Type B pancreatic cell (in vitro differentiated cells): ENCODE measurements around the gene PRSS57. TPM values are rescaled to one million over a fixed set of nuclear protein-coding genes. Genes with fewer than 3 reads are reported as not detected.

Experiments
- DNase-seq: peaks from one replicate; pipeline ENCODE4 v3.0.0; 2021; ENCODE audit warnings: mixed read lengths; ENCODE audit not compliant: unreplicated experiment; ENCODE audit errors: extremely low spot score
- H3K27ac Mint-ChIP-seq: 2 replicates; pipeline ENCODE4 v1.8.0; 2021; ENCODE audit warnings: mild to moderate bottlenecking, mixed read lengths
- H3K27me3 Mint-ChIP-seq: 2 replicates; pipeline ENCODE4 v1.8.0; 2021; ENCODE audit warnings: mixed read lengths
- H3K36me3 Mint-ChIP-seq: 2 replicates; pipeline ENCODE4 v1.8.0; 2021; ENCODE audit warnings: mixed read lengths
- H3K4me1 Mint-ChIP-seq: one replicate; pipeline ENCODE4 v1.8.0; 2021; ENCODE audit warnings: mixed read lengths; ENCODE audit not compliant: unreplicated experiment
- H3K4me3 Mint-ChIP-seq: 2 replicates; pipeline ENCODE4 v1.8.0; 2021; ENCODE audit warnings: mild to moderate bottlenecking, mixed read lengths
- H3K9me3 Mint-ChIP-seq: 2 replicates; pipeline ENCODE4 v1.8.0; 2021; ENCODE audit warnings: mixed read lengths
- total RNA-seq: library from RNA; stranded (reverse); gene quantifications from 2 replicates; pipeline ENCODE4 v1.2.1, GENCODE V29; 2021; ENCODE audit warnings: low replicate concordance
- TF ChIP-seq, protein P1 (sequence below): fragments of 200-600 bp; sonication (generic); conservative IDR thresholded peaks from 2 replicates; pipeline ENCODE4 v1.5.0; 2021; ENCODE audit warnings: antibody characterized with exemption, mild to moderate bottlenecking

PRSS57 gene
- total RNA-seq, 1 donor from 2014 or later: not detected

DNA sequence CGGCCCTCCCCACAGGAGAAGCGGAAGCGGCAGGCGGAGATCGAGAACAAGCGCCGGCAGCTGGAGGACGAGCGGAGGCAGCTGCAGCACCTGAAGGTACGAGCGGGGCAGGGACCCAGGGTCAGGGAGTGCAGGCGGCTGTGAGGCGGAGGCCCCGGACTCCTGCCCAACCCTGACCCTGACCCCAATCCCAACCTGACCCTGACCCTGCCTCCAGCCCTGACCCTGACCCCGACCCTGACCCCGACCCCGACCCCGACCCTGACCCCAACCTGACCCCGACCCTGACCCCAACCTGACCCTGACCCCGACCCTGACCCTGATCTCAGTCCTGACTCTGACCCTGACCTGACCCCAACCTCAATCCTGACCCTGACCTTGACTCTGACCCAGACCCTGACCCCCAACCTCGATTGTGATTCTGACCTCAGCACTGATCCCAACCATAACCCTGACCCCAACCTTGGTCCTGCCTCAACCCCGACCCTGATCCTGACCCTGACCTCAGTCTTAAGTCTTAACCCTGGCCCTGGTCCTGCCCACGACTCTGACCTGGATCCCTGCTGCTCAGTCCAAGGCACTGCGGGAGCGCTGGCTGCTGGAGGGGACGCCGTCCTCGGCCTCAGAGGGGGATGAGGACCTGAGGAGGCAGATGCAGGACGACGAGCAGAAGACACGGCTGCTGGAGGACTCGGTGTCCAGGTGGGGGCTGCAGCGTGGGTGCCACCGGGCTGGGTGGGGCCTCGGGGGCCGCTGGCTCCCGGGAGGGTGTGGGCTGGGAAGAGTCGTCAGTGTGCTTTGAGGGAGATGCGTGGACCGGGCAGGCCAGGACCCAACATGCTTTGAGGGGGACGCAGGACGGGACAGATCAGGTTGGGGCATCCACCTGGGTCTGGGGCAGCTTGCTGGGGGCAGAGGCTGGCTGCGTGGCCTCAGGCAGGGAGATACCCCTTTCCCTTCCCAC, 32.0 kb upstream of the PRSS57 start:
- no peak for DNase-seq

DNA sequence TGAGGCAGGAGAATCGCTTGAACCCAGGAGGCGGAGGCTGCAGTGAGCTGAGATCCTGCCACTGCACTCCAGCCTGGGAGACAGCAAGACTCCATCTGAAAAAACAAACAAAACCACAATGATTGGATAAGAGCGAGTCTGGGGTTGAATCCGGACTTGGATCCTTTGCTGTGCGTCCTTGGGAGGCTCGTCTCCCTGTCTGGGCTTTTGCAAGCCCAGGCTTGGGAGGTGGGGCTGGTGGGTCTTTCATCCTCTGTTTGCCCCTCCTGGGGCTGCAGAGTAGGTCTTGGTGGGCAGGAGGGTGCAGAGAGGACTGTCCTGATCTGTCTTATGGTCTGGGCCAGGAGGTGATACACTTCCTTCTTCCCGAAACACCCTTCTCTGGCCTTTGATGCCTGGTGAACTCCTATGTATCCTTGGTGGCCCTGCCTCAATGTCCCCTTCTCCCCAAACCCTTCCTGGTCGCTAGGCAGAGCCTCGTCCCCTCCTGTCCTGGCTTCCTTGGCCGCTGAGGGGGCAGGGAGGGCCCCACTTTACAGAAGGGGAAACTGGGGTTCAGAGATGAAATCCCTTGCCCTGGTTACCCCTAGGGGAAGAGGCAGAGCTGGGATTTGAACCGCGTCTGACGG, 30.3 kb upstream of the PRSS57 start:
- H3K36me3 Mint-ChIP-seq: no peaks in the 10 kb centered on the region
- TF ChIP-seq, protein P1, sequence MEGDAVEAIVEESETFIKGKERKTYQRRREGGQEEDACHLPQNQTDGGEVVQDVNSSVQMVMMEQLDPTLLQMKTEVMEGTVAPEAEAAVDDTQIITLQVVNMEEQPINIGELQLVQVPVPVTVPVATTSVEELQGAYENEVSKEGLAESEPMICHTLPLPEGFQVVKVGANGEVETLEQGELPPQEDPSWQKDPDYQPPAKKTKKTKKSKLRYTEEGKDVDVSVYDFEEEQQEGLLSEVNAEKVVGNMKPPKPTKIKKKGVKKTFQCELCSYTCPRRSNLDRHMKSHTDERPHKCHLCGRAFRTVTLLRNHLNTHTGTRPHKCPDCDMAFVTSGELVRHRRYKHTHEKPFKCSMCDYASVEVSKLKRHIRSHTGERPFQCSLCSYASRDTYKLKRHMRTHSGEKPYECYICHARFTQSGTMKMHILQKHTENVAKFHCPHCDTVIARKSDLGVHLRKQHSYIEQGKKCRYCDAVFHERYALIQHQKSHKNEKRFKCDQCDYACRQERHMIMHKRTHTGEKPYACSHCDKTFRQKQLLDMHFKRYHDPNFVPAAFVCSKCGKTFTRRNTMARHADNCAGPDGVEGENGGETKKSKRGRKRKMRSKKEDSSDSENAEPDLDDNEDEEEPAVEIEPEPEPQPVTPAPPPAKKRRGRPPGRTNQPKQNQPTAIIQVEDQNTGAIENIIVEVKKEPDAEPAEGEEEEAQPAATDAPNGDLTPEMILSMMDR: no peak
- H3K27ac Mint-ChIP-seq: no peak overlapping the region
- no peaks in the 10 kb centered on the region for H3K27me3 Mint-ChIP-seq
- H3K9me3 Mint-ChIP-seq: no peaks in the 10 kb centered on the region
- DNase-seq: no peak
- H3K4me3 Mint-ChIP-seq: no peak overlapping the region
- H3K4me1 Mint-ChIP-seq: no peaks in the 10 kb centered on the region

More for the DNA sequence above, 32.0 kb upstream of the PRSS57 start:
- Mint-ChIP-seq H3K36me3 (no peaks in the 10 kb centered on the region), H3K27ac (no peak overlapping the region), H3K4me1 (no peaks in the 10 kb centered on the region), H3K4me3 (no peak overlapping the region), H3K27me3 (no peaks in the 10 kb centered on the region), H3K9me3 (no peaks in the 10 kb centered on the region)
- TF ChIP-seq, protein P1: no peak

DNA sequence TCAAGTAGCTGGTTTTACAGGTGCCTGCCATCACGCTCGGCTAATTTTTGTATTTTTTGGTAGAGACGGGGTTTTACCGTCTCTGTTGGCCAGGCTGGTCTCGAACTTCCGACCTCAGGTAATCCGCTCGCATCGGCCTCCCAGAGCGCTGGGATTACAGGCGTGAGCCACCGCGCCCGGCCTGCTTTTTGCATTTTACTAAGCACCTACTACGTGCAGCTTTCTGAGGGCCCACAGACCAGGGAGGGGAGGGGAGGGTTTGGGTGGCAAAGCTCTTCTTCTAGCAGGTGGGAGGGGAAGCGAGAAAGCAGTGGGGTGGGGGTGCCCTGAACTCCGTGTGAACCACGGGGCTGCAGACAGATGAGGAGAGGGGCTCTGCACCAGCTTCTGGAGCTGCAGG, 28.5 kb upstream of the PRSS57 start:
- TF ChIP-seq, protein P1: no peak
- no peaks in the 10 kb centered on the region for H3K4me1 Mint-ChIP-seq
- no peak overlapping the region for H3K4me3 Mint-ChIP-seq
- H3K36me3 Mint-ChIP-seq: no peaks in the 10 kb centered on the region
- H3K27ac Mint-ChIP-seq: no peak overlapping the region
- no peaks in the 10 kb centered on the region for H3K27me3 Mint-ChIP-seq
- DNase-seq: no peak
- no peaks in the 10 kb centered on the region for H3K9me3 Mint-ChIP-seq

DNA sequence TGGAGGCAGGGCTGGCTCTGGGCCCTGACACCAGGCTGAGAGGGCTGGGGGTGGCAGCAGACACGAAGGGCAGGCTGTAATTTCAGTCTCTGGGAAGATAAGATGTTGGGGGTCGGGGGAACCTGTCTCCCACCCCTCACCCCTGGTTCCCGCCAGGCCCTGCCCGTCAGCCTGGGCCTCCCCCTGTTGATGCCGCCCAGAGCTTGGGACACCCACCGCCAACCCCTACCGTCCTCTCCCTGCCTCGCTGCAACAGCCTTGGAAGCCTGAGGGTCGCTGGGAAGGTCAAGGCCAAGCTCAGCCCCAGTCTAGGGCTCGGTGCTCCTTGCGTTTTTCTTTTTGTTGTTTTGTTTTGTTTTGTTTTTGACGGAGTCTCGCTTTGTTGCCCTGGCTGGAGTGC, 28.0 kb upstream of the PRSS57 start:
- H3K4me3 Mint-ChIP-seq: no peak overlapping the region
- TF ChIP-seq, protein P1: no peak
- no peak overlapping the region for H3K27ac Mint-ChIP-seq
- no peak for DNase-seq
- peaks cover 5% of the 10 kb centered on the region for H3K4me1 Mint-ChIP-seq
- no peaks in the 10 kb centered on the region for H3K27me3 Mint-ChIP-seq
- no peaks in the 10 kb centered on the region for H3K9me3 Mint-ChIP-seq
- no peaks in the 10 kb centered on the region for H3K36me3 Mint-ChIP-seq

DNA sequence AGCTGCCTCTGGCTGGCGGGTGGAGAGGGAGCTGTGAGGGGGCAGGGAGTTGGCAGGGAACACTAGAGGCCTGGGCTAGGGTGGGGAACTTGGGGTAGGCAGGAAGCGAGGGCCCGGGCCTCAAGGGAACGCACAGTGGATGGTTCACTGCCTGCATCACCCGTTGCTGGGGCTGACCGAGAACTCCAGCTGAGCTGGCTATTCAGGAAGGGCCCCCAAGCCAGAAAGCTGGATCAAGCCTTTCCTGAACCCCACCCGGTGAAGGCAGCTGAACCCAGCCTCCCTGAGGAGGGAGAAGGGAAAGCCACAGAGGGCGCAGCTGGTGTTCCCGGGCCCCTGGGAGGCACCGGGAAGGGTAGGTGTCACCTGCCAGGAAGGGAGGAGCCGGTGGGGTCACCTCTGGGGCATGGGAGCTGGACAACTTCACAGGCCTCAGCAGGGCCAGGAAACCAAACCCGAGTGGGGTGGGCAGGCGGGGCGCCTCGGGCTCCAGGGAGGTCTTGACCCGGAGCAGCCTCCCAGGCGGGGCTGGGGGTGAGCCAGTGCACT, 27.4 kb upstream of the PRSS57 start:
- no peak for DNase-seq
- Mint-ChIP-seq H3K36me3 (no peaks in the 10 kb centered on the region), H3K27ac (no peak overlapping the region), H3K4me3 (no peak overlapping the region), H3K9me3 (no peaks in the 10 kb centered on the region), H3K27me3 (no peaks in the 10 kb centered on the region), H3K4me1 (peaks cover 8% of the 10 kb centered on the region)
- TF ChIP-seq, protein P1: no peak
